WI38 (cell line): ENCODE data around the gene C12orf43.
"Not testable (repeated sequence)": the region's sequence is repeated elsewhere in the genome, so short reads cannot be mapped to it uniquely, and the experiment has no call there.

Experiments
- H3K4me3 ChIP-seq: 2 replicates; pipeline ENCODE4 v1.5.1; 2011; ENCODE audit warnings: low read depth, mild to moderate bottlenecking, control low read depth, low read length
- CTCF ChIP-seq: IDR thresholded peaks from 2 replicates; pipeline ENCODE4 v1.5.1; 2012; ENCODE audit warnings: low read depth, mild to moderate bottlenecking, control low read depth, low read length

Gene C12orf43

GRCh38 chr12:121059031-121059898 lies 43.0 kb upstream of the C12orf43 start:
- H3K4me3 ChIP-seq = no peak overlapping the region
- TF ChIP-seq CTCF = no peak

- no peak for TF ChIP-seq CTCF
- no peak overlapping the region for H3K4me3 ChIP-seq
These were observed 41.5 kb upstream of the C12orf43 start for GRCh38 chr12:121057794-121058193.

GRCh38 chr12:121053706-121054105 lies 37.4 kb upstream of the C12orf43 start:
- H3K4me3 ChIP-seq = no peak overlapping the region
- TF ChIP-seq CTCF = no peak

GRCh38 chr12:121050725-121051124 lies 34.4 kb upstream of the C12orf43 start:
- no peak for TF ChIP-seq CTCF
- H3K4me3 ChIP-seq = no peak overlapping the region

- TF ChIP-seq CTCF = no peak
- no peak overlapping the region for H3K4me3 ChIP-seq
These were observed 32.2 kb upstream of the C12orf43 start for GRCh38 chr12:121048442-121048841.

- not testable (repeated sequence) for H3K4me3 ChIP-seq
These were observed 31.1 kb upstream of the C12orf43 start for GRCh38 chr12:121047400-121047799.

GRCh38 chr12:121043067-121043466 lies 26.8 kb upstream of the C12orf43 start:
- TF ChIP-seq CTCF = no peak
- H3K4me3 ChIP-seq = no peak overlapping the region
